ENCODE results near the gene PNLIPRP3. TPM values are rescaled to one million over a fixed set of nuclear protein-coding genes. Genes with fewer than 3 reads are reported as not detected.

PNLIPRP3 gene
- total RNA-seq, 1 experiment from 2014 or later, result not detected

DNA sequence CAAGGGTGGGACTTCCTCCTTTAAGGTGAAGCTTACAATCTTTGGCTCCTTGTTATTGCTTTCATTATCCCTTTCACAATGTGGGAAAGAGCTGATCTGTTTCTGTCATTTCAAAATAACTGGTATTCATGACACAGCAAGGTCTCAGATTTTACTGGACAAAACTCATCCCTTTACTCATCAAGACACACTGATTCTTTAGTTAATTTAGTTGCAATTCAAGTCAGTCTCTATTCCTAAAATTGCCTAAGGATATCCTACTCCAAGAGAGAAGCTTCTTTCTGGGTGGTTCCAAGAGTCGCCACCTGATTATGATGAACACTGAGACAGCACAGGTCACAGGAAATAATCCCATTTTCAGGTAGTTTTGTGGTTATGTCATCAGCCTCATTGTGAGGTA is 5.8 kb upstream of the PNLIPRP3 start:
- Histone ChIP-seq H3K79me2 (ENCODE audit: insufficient read depth, low read length) (no peaks in the 10 kb centered on the region), H2AFZ (ENCODE audit: low read length) (no peak overlapping the region), H4K5ac (ENCODE audit: insufficient read length, low read depth, low read length) (no peak overlapping the region), H4K8ac (replicated peaks; ENCODE audit: insufficient read length, low read depth, low read length) (no peak overlapping the region), H3K4ac (ENCODE audit: low read depth, low read length) (no peak overlapping the region), H3K23ac (ENCODE audit: insufficient read length, low read depth, low read length) (no peak overlapping the region), H2BK5ac (ENCODE audit: insufficient read length, low read length) (no peak overlapping the region), H3T11ph (ENCODE audit: low read length) (no peak overlapping the region), H4K20me1 (ENCODE audit: control insufficient read depth, insufficient read depth, insufficient read length) (no peaks in the 10 kb centered on the region), H3K56ac (ENCODE audit: insufficient read length, low read depth, low read length) (no peak overlapping the region), H2BK20ac (ENCODE audit: low read depth, low read length, poor library complexity, severe bottlenecking) (no peak overlapping the region), H3K9me3 (ENCODE audit: control insufficient read depth, low read depth, low read length) (no peaks in the 10 kb centered on the region), H3K18ac (ENCODE audit: insufficient read length, low read depth, low read length) (no peak overlapping the region), H2AK5ac (ENCODE audit: insufficient read length, low read length) (no peak overlapping the region), H3K79me1 (ENCODE audit: insufficient read depth, low read depth, low read length, poor library complexity, severe bottlenecking) (no peaks in the 10 kb centered on the region), H3K14ac (ENCODE audit: insufficient read depth, low read length) (no peak overlapping the region), H2BK12ac (ENCODE audit: insufficient read length, low read depth, low read length) (no peak overlapping the region), H3K9ac (ENCODE audit: extremely low read depth, insufficient read length, low read length) (no peak overlapping the region), H2BK120ac (ENCODE audit: low read depth, low read length, poor library complexity, severe bottlenecking) (no peak overlapping the region), H3K23me2 (ENCODE audit: insufficient read length, low read depth, low read length, poor library complexity, severe bottlenecking) (no peaks in the 10 kb centered on the region), H2BK15ac (ENCODE audit: low read depth, low read length) (no peak overlapping the region), H3K27ac (ENCODE audit: insufficient read length, low read depth, low read length) (no peak overlapping the region), H3K27me3 (ENCODE audit: insufficient read depth, low read length) (no peaks in the 10 kb centered on the region), H3K4me1 (ENCODE audit: insufficient read depth, low read length) (no peaks in the 10 kb centered on the region), H3K4me2 (ENCODE audit: insufficient read depth, insufficient read length, low read length) (no peak overlapping the region), H4K91ac (ENCODE audit: insufficient read length, low read depth, low read length) (no peak overlapping the region)
- TF ChIP-seq, protein P1, sequence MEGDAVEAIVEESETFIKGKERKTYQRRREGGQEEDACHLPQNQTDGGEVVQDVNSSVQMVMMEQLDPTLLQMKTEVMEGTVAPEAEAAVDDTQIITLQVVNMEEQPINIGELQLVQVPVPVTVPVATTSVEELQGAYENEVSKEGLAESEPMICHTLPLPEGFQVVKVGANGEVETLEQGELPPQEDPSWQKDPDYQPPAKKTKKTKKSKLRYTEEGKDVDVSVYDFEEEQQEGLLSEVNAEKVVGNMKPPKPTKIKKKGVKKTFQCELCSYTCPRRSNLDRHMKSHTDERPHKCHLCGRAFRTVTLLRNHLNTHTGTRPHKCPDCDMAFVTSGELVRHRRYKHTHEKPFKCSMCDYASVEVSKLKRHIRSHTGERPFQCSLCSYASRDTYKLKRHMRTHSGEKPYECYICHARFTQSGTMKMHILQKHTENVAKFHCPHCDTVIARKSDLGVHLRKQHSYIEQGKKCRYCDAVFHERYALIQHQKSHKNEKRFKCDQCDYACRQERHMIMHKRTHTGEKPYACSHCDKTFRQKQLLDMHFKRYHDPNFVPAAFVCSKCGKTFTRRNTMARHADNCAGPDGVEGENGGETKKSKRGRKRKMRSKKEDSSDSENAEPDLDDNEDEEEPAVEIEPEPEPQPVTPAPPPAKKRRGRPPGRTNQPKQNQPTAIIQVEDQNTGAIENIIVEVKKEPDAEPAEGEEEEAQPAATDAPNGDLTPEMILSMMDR (conservative IDR thresholded peaks at IDR 0.05), result no peak
- Mint-ChIP-seq H3K27ac (no peak overlapping the region), H3K9me3 (no peaks in the 10 kb centered on the region), H3K4me3 (no peak overlapping the region), H3K4me1 (no peaks in the 10 kb centered on the region), H3K36me3 (ENCODE audit: insufficient read depth in 1 of 3, low read depth in 3 of 3) (no peaks in the 10 kb centered on the region), H3K27me3 (ENCODE audit: low read depth) (no peaks in the 10 kb centered on the region; the same call in 1 of the 2 replicates)
- WGBS (ENCODE audit: extremely low coverage, insufficient read length, low lambda C conversion rate), result no CpG with 5 or more reads among the region's 1 CpG
- no peak for DNase-seq
